Measurements from ENCODE around the gene MAP3K21.
A peak's percentile ranks its signal among the peaks of the same experiment; 100 is the strongest.

MAP3K21 gene

DNA sequence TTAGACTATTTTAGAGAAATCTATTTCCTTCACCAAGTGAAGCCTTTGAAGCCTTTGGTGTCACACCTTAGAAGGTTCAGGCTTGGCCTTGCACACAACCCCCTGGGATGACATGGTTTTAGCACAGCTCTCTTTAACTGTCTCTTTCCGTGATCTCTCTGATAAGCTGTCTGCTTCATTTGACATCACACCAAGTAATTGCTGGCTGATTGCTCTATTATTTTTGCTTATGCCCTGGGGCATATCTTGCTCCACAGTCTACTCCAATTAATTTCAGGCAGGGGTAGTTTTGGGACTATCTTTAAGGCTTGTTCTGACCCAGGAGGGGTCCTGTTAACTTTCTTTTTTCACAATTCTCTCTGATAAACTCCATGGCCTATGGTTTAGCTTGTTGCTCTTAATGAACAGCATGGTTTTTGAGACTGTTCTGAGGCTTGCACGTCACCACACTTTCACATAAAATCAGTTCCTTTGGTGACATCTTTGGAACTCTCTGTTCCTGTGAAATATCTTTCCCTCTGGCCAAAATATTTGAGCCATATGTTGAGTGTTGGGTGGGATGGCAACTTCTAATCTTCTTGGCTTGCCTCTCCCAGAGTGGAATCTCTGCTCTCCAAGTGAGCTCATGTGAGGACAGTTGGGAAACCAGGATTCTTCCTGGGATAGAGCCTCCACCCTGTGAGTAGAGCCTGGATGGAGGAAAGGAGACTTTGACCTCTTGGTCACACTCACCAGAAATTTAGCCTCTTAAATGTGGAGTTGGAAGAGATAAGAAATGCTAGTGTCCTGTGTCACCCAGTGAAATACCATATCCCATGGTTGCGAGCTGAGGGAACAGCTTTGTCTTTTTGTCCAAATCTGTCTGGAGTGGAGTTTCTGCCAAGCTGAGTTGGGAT is 63.6 kb downstream of the MAP3K21 start:
- DNase-seq, result no peak

DNA sequence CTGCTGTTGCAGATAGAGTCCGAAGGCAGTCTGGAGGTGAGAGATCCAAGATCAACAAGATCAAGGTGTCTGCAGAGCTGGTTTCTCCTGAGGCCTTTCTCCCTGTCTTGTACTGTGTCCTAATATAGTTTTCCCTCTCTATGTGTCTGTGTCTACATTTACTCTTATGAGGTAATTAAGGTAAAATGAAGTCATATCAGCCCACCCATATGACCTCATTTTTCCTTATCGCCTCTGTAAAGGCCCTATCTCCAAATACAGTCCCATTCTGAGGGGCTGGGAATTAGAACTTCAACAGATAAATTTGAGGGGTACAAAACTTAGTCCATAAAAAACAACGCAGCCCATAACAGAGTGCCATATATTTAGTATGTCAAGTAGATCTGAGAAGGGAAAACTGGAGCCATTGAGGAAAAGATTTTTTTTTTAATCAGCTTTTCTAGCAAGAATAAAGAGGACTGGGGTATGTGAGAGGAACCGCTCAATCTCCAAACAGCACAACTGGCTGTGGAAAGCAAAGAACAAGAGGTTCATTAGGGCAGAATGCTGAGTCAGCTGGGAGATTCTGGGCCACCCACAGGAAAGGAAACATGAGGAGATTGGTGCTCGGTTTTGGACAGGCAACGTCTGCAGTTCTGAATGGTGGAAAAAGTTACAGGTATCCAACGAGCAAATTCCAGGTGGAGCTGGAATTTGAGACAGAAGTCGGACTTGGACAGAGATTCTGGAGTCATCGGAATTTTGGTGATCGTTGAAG is 65.7 kb downstream of the MAP3K21 start:
- no peak for DNase-seq

DNA sequence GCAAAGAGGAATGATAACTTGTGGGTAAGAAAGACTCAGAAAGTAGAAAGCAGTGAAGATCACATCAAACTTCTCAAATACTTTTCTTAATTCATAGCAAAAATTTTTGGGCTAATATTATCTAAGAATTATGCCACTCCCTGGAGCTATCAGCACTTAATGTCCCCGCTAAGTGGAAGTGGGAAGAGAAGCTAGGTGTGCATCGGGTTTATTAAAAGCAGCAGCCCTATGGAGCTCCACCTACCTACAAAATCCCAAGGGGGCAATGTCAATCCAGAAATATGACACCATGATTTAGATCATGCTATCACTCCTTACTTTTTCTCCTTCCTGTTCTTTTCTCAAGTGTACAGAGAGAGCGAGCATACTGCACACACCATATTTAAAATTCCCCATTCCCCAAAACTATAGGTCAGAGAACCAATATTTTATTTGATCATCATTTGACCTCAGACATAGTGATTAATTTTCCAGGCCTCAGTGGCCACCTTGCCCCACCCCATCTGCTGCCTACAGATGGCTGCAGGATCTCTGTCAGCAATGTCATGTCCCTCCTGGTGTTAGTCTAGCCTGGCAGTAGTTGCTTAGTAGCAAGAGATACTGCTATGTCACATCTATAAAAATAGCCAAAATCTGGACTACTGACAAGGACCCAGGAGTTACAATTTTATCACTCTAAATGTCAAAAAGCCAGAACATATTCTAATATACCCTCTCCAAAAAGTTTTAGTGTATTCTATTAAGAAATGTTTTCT is 66.6 kb downstream of the MAP3K21 start:
- DNase-seq, result no peak

DNA sequence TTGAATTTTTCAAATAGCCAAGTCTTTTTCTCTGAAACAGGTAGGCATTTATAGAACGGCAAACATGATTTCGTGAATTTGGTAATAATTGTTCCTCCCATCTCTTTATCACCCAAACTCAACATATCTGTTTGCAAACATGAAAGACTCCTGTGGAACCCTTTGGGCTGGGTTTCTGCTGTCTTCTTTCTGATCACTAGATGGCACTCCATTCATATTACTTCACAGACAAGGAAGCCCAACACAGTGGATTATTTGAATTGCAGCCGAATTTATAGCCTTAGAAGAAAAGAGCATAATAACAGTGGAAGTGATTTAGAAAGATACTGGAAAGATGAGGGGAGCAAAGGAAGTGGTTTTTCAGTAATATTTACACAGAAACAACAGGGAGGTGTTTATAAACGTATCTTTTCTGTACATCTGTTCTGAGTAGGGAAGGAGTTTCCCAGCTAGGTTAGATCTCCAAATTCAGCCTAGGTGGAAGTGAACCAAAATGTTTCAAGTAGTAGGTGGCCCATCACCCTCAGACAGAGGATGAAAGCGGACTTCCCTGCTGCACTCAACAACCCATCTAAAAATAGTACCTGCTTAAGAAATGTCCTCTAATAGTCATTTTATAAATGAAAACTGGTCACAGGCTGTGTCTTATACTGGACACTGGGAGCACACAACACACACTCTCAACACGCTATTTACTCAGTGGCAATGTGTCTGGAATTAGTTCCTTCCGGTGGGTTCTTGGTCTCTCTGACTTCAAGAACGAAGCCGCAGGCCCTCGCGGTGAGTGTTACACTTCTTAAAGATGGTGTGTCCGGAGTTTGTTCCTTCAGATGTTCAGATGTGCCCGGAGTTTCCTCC is 67.6 kb downstream of the MAP3K21 start:
- peak; percentile 19 for DNase-seq

DNA sequence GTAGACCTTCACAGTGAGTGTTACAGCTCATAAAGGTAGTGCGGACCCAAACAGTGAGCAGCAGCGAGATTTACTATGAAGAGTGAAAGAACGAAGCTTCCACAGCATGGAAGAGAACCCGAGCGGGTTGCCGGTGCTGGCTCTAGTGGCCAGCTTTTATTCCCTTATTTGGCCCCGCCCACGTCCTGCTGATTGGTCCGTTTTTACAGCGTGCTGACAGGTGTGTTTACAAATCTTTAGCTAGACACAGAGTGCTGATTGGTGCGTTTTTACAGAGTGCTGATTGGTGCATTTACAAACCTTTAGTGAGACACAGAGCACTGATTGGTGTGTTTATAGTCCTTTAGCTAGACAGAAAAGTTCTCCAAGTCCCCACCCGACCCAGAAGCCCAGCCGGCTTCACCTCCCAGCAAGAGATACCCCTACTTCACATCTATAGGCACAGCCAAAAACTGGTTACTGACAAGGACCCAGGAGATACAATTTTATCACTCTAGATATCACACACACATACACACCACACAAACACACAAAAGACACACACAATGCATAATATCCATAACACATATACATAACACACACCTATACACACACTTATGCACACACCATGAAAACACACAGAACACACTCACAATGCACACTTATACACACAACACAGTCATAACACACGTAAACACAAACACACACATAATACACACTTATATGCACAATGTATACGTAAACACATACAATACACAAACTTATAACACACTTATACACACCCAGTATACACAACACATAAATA is 68.5 kb downstream of the MAP3K21 start:
- no peak for DNase-seq

DNA sequence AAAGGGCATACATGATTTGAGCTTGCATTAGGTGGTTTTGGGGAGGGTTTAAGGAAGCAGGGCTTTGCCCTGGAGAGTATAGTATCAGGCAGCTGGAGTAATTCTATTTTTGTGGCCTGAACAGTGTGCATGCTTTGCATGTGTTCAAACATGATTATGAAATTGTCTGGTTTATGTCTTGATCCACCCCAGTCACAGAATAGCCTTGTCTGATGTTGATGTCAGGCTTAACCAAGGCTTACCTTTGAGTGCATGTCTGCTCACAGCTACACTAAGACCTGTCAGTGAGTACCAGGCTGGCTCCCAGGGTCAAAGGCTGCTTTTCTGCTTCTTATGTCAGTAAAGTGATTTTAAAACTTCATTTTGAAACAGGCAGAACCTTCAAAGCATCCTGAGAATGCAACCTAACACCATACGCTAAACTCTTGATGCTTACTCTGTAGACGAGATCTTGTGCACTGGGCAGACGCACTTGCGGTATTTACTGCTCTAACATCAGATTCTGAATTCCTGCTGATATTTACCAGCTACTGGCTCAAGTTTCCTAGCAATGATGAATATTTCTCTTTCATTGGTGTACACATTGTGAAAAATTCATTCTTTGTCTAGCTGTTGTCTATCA is 78.9 kb downstream of the MAP3K21 start:
- no peak for DNase-seq

DNA sequence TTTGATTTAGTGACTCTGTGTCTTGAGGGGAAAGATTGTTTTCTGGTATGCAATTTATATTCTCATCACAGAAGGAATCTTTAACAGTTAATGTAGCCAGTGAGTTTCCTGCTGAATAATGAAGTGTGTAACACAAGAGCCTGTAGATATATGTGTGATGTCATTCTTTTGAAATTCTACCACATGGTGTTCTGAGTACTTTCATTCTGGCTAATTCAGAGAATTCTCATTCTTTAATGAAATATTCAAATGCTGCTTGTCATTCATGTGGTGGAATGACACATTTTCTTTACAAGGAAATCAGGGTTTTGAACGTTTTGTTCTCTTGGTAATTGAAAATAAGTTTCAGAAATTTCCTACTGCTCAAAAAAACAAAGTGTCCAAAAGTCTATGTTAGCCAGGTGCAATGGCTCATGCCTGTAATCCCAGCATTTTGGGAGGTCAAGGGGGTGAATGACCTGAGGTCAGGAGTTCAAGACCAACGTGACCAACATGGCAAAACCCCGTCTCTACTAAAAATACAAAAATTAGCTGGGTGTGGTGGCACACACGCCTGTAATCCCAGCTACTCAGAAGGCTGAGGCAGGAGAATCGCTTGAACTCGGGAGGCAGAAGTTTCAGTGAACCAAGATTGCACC is 79.6 kb downstream of the MAP3K21 start:
- DNase-seq, result no peak

DNA sequence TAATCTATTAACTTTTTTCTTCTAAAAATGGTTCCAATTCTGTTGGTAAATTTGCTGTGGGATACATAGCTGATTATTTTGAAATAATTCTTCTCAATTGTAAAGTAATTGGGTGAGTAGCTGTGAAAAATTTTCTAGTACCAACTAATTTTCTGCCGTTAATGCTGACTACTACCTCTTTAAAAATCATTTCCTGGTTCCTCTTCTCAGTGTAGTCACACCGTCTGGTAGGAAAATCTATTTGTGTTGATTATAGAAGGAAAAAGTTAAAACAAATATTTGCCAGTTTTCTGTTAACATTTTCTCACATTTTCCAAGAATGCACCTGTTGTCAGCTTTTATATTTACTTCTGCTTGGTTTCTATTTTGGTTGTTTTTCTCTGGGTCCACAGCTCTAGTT is 82.0 kb downstream of the MAP3K21 start:
- no peak for DNase-seq

DNA sequence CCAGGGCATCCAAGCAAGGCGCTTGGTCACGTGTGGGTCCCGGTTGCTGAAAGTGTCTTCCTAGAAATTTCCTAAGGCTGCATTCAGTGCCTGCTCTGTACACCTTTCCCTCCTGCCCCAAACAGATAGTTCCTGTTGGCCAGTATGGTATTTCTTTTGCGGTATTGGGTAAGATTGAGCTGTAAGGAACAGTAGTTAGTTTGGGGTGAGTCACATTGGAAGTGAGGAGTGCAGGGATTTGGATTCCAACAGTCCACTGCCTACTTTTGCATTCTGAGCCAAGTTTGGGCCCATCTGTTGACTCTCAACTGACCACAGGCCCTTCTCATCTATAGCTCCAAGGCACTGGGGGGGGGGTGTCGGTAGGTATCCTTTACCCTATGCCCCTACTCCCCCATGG is 83.4 kb downstream of the MAP3K21 start:
- DNase-seq, result no peak

DNA sequence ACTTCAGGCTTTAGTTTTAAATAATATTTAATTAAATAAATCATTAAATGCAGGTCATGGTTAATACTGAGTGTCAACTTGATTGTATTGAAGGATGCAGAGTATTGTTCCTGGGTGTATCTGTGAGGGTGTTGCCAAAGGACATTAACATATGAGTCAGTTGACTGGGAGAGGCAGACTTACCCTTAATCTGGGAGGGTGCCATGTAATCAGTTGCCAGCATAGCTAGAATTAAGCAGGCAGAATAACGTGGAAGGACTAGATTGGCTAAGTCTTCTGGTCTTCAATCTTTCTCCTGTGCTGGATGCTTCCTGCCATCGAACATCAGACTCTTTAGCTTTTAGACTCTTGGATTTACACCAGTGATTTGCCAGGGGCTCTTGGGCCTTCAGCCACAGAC is 85.3 kb downstream of the MAP3K21 start:
- DNase-seq, result no peak

DNA sequence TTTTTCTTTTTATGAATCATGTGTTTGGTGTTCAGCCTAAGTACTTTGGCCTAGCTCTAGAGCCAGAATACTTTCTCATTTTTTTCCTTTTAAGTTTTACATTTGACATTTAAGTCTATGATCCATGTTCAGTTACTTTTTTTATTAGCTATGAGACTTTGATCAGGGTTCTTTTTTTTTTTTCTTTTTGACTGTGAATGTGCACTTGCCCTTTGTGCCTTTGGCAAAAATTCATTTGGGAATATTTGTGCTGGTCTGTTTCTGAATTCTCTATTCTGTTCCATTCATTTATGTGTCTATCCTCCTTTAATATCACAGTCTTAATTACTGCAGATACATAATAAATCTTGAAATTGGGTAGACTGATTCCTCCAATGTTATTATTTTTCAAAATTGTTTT is 93.8 kb downstream of the MAP3K21 start:
- no peak for DNase-seq

DNA sequence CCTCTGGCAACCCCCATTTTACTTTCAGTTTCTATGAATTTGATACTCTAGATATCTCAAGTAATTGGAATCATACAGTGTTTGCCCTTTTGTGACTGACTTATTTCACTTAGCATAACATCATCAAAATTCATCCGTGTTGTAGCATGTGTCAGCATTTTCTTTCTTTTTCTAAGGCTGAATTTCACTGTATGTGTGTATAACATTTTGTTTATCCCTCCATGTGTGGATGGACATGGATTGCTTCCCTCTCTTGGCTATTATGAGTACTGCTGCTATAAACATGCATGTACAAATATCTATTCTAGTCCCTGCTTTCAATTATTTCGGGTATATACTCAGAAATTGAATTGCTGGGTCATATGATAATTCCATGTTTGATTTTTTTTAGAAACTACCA is 97.3 kb downstream of the MAP3K21 start:
- DNase-seq, result no peak

DNA sequence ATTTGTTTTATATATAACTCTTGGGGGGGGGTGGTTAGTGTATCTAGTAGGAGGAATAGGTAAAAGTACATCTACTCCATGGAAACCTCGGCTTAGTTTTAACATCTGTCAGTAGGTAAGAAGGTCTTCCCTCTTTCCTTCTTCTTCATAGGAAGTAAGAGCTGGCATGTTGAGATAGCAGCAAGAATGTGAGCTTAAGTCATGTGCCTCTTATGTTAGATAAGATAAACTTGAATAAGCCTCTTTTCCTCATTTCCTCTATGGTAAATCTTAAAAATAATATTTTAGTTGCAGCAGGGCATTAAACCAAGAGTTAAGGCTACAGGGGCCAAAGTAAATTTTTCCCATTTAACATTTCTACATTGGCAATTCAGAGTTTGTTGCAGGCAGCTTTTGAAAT is 100.4 kb downstream of the MAP3K21 start:
- DNase-seq, result no peak

DNA sequence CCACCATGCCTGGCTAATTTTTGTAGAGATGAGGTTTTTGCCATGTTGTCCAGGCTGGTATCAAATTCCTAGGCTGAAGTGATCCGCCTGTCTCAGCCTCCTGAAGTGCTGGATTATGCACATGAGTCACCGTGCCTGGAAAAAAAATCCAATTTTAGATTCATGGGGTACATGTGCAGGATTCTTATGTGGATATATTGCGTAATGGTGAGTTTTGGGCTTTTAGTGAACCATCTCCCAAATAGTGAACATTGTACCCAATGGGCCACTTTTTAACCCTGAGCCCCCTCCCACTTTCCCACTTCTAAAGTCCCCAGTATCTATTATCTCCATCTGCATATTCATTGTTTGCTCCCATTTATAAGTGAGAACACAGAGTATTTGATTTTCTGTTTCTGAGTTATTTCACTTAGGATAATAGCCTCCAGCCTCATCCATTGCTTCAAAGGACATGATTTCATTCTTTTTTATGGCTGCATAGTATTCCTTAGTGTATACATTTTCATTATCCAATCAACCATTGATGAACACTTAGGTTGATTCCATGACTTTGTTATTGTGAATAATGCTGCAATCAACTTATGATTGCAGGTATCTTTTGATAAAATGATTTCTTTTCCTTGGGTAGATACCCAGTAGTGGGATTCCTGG is 104.4 kb downstream of the MAP3K21 start:
- no peak for DNase-seq

DNA sequence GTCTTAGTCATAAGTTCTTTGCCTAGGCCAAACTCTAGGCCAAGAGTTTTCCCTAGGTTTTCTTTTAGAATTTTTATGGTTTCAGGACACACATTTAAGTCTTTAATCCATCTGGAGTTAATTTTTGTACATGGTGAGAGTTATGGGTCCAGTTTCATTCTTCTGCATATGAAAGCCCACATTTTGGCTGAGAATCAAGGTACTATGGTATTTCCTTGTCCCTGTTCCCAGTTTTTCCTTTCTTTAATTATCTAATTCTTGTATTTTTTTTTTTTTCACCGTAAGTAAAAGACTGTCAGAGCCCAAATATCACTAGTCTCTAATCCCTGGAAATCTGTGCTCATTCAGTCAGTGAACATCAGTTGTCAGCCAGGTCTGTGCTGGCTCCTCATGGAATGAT is 105.4 kb downstream of the MAP3K21 start:
- no peak for DNase-seq

DNA sequence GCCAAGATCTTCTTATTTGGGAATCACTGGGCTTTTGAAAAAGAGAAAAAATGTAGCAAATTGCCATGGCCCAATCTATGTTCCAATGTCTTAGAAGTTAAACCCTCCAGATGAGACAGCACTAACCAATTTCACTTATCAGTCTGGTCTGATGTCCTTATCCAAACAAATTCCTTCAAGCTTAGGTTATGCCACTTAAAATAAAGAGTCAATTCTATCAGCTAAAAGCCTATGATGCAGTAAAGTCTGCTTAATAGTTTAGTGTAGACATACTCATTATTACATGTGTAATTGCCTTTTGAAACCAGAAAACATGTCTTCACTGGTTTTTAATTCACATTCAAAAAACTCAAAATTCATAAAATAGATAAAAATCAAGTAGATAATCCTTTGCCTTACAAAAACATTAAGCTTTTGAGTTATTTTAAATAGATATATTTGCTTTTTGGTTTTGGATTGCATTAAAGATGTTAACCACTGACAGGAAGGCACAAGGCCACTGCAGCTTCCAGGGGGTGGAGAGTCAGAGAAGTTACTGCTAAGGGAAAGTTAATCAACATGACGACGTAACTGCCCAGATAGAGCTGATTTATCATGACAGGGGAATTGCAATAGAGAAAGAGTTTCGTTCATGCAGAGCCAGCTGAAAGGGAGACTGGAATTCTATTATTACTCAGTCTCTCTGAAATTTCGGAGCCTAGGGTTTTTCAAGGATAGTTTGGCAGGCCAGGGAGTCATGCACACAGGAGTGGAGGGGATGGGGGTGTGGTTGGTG is 106.1 kb downstream of the MAP3K21 start:
- DNase-seq, result no peak
